Prostate gland (tissue), 2 donors: ENCODE results near the gene KLHL29. TPM values are rescaled to one million over a fixed set of nuclear protein-coding genes. Genes with fewer than 3 reads are reported as not detected.

ENCODE experiments used
- DNase-seq: peaks from one replicate; pipeline ENCODE4 v3.0.0-alpha.2; 2019; ENCODE audit warnings: low spot score
- H3K27ac ChIP-seq, 2 donors: fragments of 200-600 bp; sonication (generic); 2 replicates each; pipeline ENCODE4 v1.5.1; 2017 to 2019
- H3K27me3 ChIP-seq: fragments of 200-600 bp; sonication (generic); replicated peaks from 2 replicates; pipeline ENCODE4 v1.5.1; 2019; ENCODE audit not compliant: insufficient read depth
- H3K36me3 ChIP-seq, 2 donors: fragments of 200-600 bp; sonication (generic); 1 replicate in 1 of 2; 2 replicates in 1 of 2; pipeline versions ENCODE4 v1.5.1 to v1.8.1; 2017 to 2019
- H3K4me1 ChIP-seq: fragments of 200-600 bp; sonication (generic); replicated peaks from 2 replicates; pipeline ENCODE4 v1.5.1; 2019
- H3K4me3 ChIP-seq, 2 donors: fragments of 200-600 bp; sonication (generic); 2 replicates each; pipeline ENCODE4 v1.5.1; 2017 to 2019
- H3K9me3 ChIP-seq: fragments of 200-600 bp; sonication (generic); 2 replicates; pipeline ENCODE4 v1.5.1; 2017
- CTCF ChIP-seq, 4 experiments: fragments of 200-600 bp in 2 of 4; fragments of 450-650 bp in 2 of 4; sonication (generic) in 2 of 4; IDR thresholded peaks; 1 replicate in 3 of 4; 2 replicates in 1 of 4; pipeline ENCODE4 v1.5.1; 2016 to 2019; ENCODE audit warnings: antibody characterized with exemption in 4 of 4, mild to moderate bottlenecking in 2 of 4, moderate library complexity in 2 of 4
- POLR2A ChIP-seq: fragments of 450-650 bp; IDR thresholded peaks from one replicate; pipeline ENCODE4 v1.6.1; 2016; ENCODE audit warnings: antibody characterized with exemption, mild to moderate bottlenecking
- POLR2AphosphoS5 ChIP-seq: sonication (generic); formaldehyde crosslinking; IDR thresholded peaks from one replicate; pipeline ENCODE4 v1.6.1; 2017; ENCODE audit warnings: antibody characterized with exemption
- WGBS: methylation state at CpG from one replicate; pipeline ENCODE4 v1.1.5; 2018; 5-methylcytosine and 5-hydroxymethylcytosine counted together
- intact Hi-C: fragments of 100-400 bp; cut with DNase I; formaldehyde crosslinking; loops from one replicate; pipeline ENCODE4 v1.14.2; 2022
- total RNA-seq, 2 donors: library from RNA; depleted of rRNA; stranded (reverse); fragments of >200 nt; gene quantifications; one replicate each; pipeline ENCODE4 v1.1.0, GENCODE V29; 2016

The KLHL29 gene
- total RNA-seq, 2 donors from 2014 or later: 23.3 to 24.8 TPM

GRCh38 chr2:23688486-23689130, 303.6 kb downstream of the KLHL29 start:
- H3K36me3 ChIP-seq: no peaks in the 10 kb centered on the region
- no peak for TF ChIP-seq CTCF (IDR thresholded peaks at IDR 0.05)
- TF ChIP-seq POLR2A: no peak
- no peak for TF ChIP-seq POLR2AphosphoS5
- H3K4me3 ChIP-seq: no peak overlapping the region
- WGBS: 88% methylated on average over 15 of the region's 15 CpGs
- H3K9me3 ChIP-seq: no peaks in the 10 kb centered on the region
- intact Hi-C loops: no loop called here
- H3K27me3 ChIP-seq: no peaks in the 10 kb centered on the region
- no peak for DNase-seq
- no peak overlapping the region for H3K27ac ChIP-seq
- no peaks in the 10 kb centered on the region for H3K4me1 ChIP-seq

- TF ChIP-seq POLR2AphosphoS5: no peak
- no peak for TF ChIP-seq POLR2A
- TF ChIP-seq CTCF (IDR thresholded peaks at IDR 0.05): no peak
- WGBS: 82% methylated on average over 11 of the region's 11 CpGs
- Histone ChIP-seq H3K9me3 (no peaks in the 10 kb centered on the region), H3K27me3 (no peaks in the 10 kb centered on the region), H3K4me3 (no peak overlapping the region), H3K36me3 (no peaks in the 10 kb centered on the region), H3K4me1 (no peaks in the 10 kb centered on the region), H3K27ac (no peak overlapping the region)
- DNase-seq: no peak
- intact Hi-C loops: no loop called here
Observed at GRCh38 chr2:23689131-23689700, 304.2 kb downstream of the KLHL29 start.

GRCh38 chr2:23689891-23690290, 304.9 kb downstream of the KLHL29 start:
- intact Hi-C loops: no loop called here
- 78% methylated on average over 9 of the region's 9 CpGs for WGBS
- no peaks in the 10 kb centered on the region for H3K36me3 ChIP-seq

GRCh38 chr2:23690421-23691105, 305.6 kb downstream of the KLHL29 start:
- Histone ChIP-seq H3K9me3 (no peaks in the 10 kb centered on the region), H3K36me3 (peaks cover 0 to 3% of the 10 kb centered on the region in 2 donors), H3K27ac (no peak overlapping the region), H3K4me3 (no peak overlapping the region), H3K4me1 (no peaks in the 10 kb centered on the region), H3K27me3 (no peaks in the 10 kb centered on the region)
- DNase-seq: no peak
- 89% methylated on average over 31 of the region's 31 CpGs for WGBS
- no peak for TF ChIP-seq CTCF (IDR thresholded peaks at IDR 0.05)
- TF ChIP-seq POLR2AphosphoS5: no peak
- TF ChIP-seq POLR2A: no peak
- intact Hi-C loops: no loop called here

More at GRCh38 chr2:23689891-23690290, 304.9 kb downstream of the KLHL29 start:
- no peak for DNase-seq
- Histone ChIP-seq H3K9me3 (no peaks in the 10 kb centered on the region), H3K27me3 (no peaks in the 10 kb centered on the region), H3K4me3 (no peak overlapping the region), H3K27ac (no peak overlapping the region), H3K4me1 (no peaks in the 10 kb centered on the region)
- TF ChIP-seq CTCF (IDR thresholded peaks at IDR 0.05) (no peak), POLR2AphosphoS5 (no peak), POLR2A (no peak)
